Activated T-cell treated with anti-CD3 and anti-CD28 coated beads for 24 hours (primary cell): ENCODE measurements around the gene CTXN1.

ENCODE experiments used
- DNase-seq: peaks from one replicate; pipeline ENCODE4 v3.0.0-alpha.2; 2020; ENCODE audit warnings: low read depth

Gene CTXN1

DNA sequence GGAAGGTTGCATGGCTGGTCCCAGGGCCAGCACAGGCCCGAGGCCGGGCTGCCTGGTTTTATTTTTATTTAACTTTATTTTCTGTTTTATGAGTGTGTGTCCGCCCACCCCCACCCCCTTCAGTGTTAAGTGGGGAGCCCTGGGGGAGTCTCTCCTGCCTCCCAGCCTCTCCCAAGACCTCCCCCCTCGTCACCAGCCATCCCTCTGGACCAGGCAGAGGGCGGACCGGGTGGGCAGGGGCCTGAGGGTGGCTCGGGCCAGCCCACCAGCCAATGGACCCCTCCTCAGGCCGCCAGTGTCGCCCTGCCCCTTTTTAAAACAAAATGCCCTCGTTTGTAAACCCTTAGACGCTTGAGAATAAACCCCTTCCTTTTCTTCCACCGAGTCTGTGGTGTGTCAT, 11.8 kb downstream of the CTXN1 start:
- no peak for DNase-seq

- no peak for DNase-seq
These were observed 12.3 kb downstream of the CTXN1 start for GRCh38 chr19:7913652-7914051.

GRCh38 chr19:7912697-7913564, 13.0 kb downstream of the CTXN1 start:
- DNase-seq = no peak

- no peak for DNase-seq
These were observed 13.7 kb downstream of the CTXN1 start for GRCh38 chr19:7912144-7912696.

- DNase-seq = no peak
These were observed 14.3 kb downstream of the CTXN1 start for GRCh38 chr19:7911508-7912143.

GRCh38 chr19:7910321-7911161, 15.4 kb downstream of the CTXN1 start:
- DNase-seq = no peak

DNA sequence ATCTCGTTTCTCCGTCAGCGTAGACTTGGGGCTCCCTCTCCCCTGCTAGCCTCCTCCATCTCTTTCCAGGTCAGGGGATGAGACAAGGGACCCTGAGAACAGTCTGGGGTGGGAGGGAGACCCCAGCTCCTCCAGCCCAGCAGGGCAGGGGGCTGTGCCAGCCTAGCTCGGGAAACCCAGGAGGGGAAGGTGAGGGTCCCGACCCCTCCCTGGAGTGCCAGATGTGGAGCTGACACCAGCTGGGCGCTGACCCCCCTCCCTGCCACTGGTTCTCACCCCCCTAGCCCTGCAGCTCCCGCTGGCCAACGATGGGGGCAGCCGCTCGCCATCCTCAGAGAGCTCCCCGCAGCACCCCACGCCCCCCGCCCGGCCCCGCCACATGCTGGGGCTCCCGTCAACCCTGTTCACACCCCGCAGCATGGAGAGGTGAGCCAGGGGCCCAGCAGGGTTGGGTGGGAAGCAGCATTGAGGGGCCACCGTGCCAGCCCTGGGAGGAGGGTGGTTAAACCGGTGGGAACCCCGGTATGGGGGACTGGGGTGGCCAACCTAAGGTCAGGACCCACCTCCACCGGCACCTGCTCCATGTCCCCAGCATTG, 16.4 kb downstream of the CTXN1 start:
- no peak for DNase-seq

DNA sequence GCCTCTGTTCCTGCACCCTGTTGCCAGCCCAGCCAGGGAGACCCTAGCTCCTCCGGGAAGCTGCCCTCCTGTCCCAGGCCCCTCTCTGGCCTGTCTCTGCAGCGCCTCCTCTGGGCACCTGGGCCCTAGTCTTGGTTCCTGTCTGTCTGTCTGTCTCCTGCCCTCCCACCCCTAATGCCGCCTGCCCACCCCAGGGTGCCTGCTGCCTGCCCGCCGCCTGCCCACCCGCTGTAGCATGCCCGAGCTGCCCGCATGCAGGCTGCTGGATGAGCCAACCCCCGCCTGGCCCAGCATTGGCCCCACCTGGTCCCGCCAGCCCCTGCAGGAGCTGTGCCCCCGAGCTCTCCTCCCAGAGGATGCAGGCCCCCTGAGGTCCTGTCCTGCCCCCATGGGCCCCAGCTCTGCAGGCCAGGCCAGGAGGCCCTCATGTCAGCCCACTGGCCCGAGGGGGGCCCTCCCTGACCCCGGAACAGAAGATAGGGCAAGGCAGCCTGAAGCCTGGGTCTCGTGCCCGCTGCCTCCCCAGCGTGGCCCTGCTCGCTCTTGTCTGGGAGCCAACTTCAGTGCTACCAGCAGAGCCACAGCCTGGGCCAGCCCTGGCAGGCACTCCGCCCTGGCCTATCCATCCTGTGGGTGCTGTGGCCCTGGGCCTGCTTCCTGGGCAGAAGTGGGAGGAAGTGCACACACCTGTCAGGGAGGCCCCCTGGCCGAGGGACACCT, 17.0 kb downstream of the CTXN1 start:
- DNase-seq = no peak

DNA sequence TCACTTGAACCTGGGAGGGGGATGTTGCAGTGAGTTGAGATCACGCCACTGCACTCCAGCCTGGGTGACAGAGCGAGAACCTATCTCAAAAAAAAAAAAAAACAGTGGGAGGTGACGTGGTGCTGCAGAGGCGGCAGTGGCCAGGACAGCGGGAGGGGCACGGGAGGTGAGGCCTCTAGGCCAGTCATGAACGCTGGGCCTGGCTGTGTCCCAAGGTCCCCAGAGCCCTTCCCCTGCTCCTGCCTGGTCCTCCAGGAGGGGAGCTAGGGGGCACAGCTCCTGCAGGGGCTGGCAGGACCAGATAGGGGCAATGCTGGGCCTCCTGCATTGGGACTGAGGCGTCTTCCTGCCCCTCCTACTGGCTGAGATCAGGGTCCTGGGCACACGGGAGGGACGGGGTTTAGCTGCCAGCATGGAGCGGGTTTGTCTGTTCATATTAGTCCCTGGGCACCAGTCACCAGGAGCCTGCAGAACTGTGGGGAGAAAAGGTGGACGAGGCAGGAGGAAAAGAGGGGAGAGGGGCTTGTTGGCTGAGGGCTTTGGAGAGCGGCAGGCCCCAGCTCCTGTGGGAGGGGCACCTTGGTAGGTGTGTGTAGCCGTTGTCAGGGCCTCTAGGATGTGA, 17.7 kb downstream of the CTXN1 start:
- DNase-seq = no peak

DNA sequence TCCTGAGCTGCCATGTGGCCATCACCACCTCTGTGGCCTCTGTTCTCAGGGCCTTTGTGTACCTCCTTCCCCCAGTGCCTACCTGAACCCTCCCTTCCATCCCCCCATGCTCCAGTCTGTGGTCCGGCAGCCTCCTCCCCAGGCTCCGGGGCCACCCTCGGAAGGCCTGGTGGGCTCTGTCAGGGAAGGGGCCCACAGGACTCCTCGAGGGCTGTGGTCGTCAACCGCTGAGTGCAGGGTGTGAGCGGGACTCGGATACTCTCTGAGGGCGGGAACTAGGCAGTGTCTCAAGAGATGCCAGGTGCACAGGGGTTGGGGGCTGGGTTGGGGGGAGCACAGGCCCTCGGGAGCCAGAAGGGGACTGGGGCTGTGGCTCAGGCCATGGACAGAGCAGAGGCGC, 18.4 kb downstream of the CTXN1 start:
- DNase-seq = no peak

- DNase-seq = no peak
These were observed 18.8 kb downstream of the CTXN1 start for GRCh38 chr19:7907122-7907521.

- no peak for DNase-seq
These were observed 20.1 kb downstream of the CTXN1 start for GRCh38 chr19:7905859-7906258.

DNA sequence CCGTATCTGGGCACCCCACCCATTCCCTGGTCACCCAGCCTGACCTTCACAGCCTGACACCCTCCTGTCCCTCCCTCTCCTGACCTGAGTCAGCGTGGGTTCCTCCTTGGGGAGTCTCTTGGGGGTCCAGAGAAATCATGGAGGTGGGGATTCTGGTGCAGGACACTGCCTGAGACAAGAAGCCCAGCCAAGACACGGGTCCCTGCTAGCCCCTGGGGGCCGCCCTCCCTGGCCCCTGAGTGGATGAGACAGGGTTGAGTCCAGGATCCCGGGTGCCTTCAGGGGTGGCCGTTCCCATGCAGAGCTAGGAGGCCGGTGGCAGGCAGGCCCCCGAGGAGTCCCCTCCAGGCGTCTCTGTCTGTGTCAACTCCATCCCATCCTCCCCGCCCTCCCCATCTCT, 20.7 kb downstream of the CTXN1 start:
- no peak for DNase-seq

- DNase-seq = peak; percentile 32
These were observed 21.6 kb downstream of the CTXN1 start for GRCh38 chr19:7904074-7905020.

GRCh38 chr19:7903244-7904073, 22.5 kb downstream of the CTXN1 start, which contains the start of gene MAP2K7:
Gene MAP2K7 (plus strand): TSS chr19:7903877. CDS start chr19:7903945, 68 bp downstream.
- DNase-seq = peak; percentile 100

DNA sequence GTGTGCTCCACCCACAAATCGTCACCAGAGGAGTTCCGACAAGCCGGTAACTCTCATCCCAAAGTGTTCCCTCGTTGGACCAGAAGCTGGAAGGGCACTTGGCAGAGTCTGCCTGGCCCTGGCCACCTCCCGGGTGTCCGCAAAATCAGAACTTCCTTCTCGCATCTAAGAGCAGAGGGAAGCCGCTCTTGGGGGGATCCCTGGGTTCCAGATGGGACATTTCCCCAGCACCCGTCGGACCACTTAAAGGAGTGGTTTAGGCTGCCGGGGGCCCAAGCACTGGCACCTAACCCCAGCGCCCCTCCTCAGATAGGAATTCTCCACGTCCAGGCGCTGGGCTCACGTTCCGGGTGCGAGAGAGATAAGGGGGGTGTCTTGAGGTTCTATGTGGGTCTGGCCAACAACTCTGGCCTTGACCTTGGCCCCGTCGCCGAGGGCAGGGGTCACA, 23.1 kb downstream of the CTXN1 start:
- DNase-seq = no peak

DNA sequence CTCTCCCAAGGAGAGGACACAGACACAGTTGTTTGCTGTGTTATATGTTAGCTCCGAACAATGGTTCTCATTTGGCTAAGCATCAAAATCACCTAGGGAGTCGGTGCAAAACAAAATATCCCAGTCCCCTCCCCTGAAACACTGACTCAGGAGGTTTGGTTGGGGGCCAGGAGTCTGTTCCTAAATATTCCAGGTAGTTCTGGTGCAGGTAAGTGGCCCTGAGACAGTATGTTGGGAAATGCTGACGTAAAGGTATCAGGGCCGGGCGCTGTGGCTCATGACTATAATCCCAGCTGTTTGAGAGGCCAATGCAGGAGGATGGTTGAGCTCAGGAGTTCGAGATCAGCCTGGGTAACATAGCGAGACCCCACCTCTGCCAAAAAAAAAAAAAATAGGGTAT, 24.6 kb downstream of the CTXN1 start:
- no peak for DNase-seq

DNA sequence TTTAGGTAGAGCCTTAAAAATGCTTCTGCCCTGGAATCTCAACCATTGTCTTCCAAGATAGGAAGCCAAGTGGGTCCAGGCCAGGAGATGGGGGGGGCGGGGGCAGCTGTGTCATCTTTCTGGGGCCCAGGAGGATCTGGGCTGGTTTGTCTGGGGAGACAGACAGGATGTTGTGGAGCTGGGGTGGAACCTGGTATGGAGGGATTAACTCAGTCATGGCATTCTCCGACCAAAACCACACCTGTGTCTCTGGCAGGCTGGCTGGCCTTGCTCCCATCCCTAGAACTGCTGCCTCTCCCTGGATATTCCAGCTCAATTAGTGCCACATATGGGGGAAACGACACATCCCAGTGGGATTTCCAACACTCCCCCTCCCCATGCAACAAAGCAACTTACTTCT, 25.0 kb downstream of the CTXN1 start:
- no peak for DNase-seq
